Activated CD8-positive, alpha-beta T cell treated with anti-CD3 and anti-CD28 coated beads for 36 hours (primary cell): ENCODE results near the gene SYCN. TPM values are rescaled to one million over a fixed set of nuclear protein-coding genes. Genes with fewer than 3 reads are reported as not detected.
A peak's percentile ranks its signal among the peaks of the same experiment; 100 is the strongest.
"Not testable (repeated sequence)": the region's sequence is repeated elsewhere in the genome, so short reads cannot be mapped to it uniquely, and the experiment has no call there.

ENCODE experiments used
- ATAC-seq: fragments of 200-7000 bp; cut with Tn5 transposase; one replicate; pipeline ENCODE4 v1.10.0; 2021; ENCODE audit warnings: mild to moderate bottlenecking, moderate library complexity
- CTCF ChIA-PET: fragments of 350-600 bp; sonication (Branson Sonifier 250); formaldehyde crosslinking; loops from one replicate; lab custom pipeline; 2021; ENCODE audit warnings: antibody characterized with exemption; lab: Charles Lee
- POLR2A ChIA-PET: fragments of 350-600 bp; sonication (Branson Sonifier 250); formaldehyde crosslinking; loops from one replicate; lab custom pipeline; 2021; ENCODE audit warnings: antibody characterized with exemption; lab: Charles Lee
- DNase-seq: peaks from one replicate; pipeline ENCODE4 v3.0.0-alpha.2; 2020
- H3K27ac Mint-ChIP-seq: one replicate; pipeline ENCODE4 v1.8.0; 2021; ENCODE audit warnings: mild to moderate bottlenecking, mixed read lengths
- H3K27me3 Mint-ChIP-seq: one replicate; pipeline ENCODE4 v1.8.0; 2021; ENCODE audit warnings: mixed read lengths
- H3K36me3 Mint-ChIP-seq: one replicate; pipeline ENCODE4 v1.8.0; 2021; ENCODE audit warnings: low read depth, mixed read lengths
- H3K4me1 Mint-ChIP-seq: one replicate; pipeline ENCODE4 v1.8.0; 2021; ENCODE audit warnings: low read depth, mixed read lengths
- H3K4me3 Mint-ChIP-seq: one replicate; pipeline ENCODE4 v1.8.0; 2021; ENCODE audit warnings: mild to moderate bottlenecking, moderate library complexity, mixed read lengths
- H3K9me3 Mint-ChIP-seq: one replicate; pipeline ENCODE4 v1.8.0; 2021; ENCODE audit warnings: mixed read lengths
- CTCF ChIP-seq: fragments of 200-600 bp; IDR thresholded peaks from one replicate; pipeline ENCODE4 v1.8.0; 2022; ENCODE audit warnings: antibody characterized with exemption, mild to moderate bottlenecking
- intact Hi-C: fragments of 100-400 bp; cut with micrococcal nuclease; formaldehyde crosslinking; loops from one replicate; pipeline ENCODE4 v1.10.0; 2022
- total RNA-seq, 2 experiments: library from RNA; stranded (reverse); gene quantifications; one replicate each; pipeline ENCODE4 v1.2.3, GENCODE V29; 2021

SYCN gene
- total RNA-seq, 2 experiments from 2014 or later: not detected

GRCh38 chr19:39251081-39251480 lies 47.0 kb upstream of the SYCN start:
- no peaks in the 10 kb centered on the region for H3K9me3 Mint-ChIP-seq
- H3K27ac Mint-ChIP-seq: no peak overlapping the region
- no peaks in the 10 kb centered on the region for H3K36me3 Mint-ChIP-seq
- peaks cover 2% of the 10 kb centered on the region for H3K4me1 Mint-ChIP-seq
- no peak for ATAC-seq
- intact Hi-C loops: no loop called here
- ChIA-PET CTCF (no interaction called here), POLR2A (no interaction called here)
- no peak for DNase-seq
- H3K27me3 Mint-ChIP-seq: peaks cover 6% of the 10 kb centered on the region
- no peak overlapping the region for H3K4me3 Mint-ChIP-seq
- no peak for TF ChIP-seq CTCF

GRCh38 chr19:39248806-39249205 lies 44.7 kb upstream of the SYCN start, which contains the start of gene IFNL4:
TSS of gene IFNL4 (minus strand) at chr19:39248856.
- POLR2A ChIA-PET: no interaction called here
- intact Hi-C loops: no loop called here
- TF ChIP-seq CTCF: no peak
- Mint-ChIP-seq H3K9me3 (no peaks in the 10 kb centered on the region), H3K36me3 (no peaks in the 10 kb centered on the region), H3K4me1 (peaks cover 2% of the 10 kb centered on the region), H3K27ac (no peak within 1 kb of the TSS), H3K27me3 (peaks cover 6% of the 10 kb centered on the region), H3K4me3 (no peak within 1 kb of the TSS)
- ATAC-seq: no peak
- no peak for DNase-seq
- CTCF ChIA-PET: no interaction called here

- CTCF ChIA-PET: no interaction called here
- Mint-ChIP-seq H3K36me3 (no peaks in the 10 kb centered on the region), H3K27ac (no peak overlapping the region), H3K4me3 (no peak overlapping the region), H3K4me1 (peaks cover 2% of the 10 kb centered on the region), H3K9me3 (no peaks in the 10 kb centered on the region), H3K27me3 (peaks cover 6% of the 10 kb centered on the region)
- intact Hi-C loops: no loop called here
- POLR2A ChIA-PET: interaction anchor here (1.0 kb wide), 1 partner anchor 10 kb away, joined by 3 read pairs; no protein-coding TSS in a partner anchor
- ATAC-seq (peak; percentile 49), DNase-seq (no peak)
- TF ChIP-seq CTCF: no peak
These were observed 43.9 kb upstream of the SYCN start for GRCh38 chr19:39247701-39248664.

GRCh38 chr19:39246951-39247669 lies 43.0 kb upstream of the SYCN start:
- no peak overlapping the region for H3K27ac Mint-ChIP-seq
- CTCF ChIA-PET: no interaction called here
- peak; percentile 58 for DNase-seq

GRCh38 chr19:39245166-39245565 lies 41.1 kb upstream of the SYCN start:
- H3K27me3 Mint-ChIP-seq, CTCF ChIA-PET, H3K4me1 Mint-ChIP-seq, H3K9me3 Mint-ChIP-seq, intact Hi-C loops, H3K27ac Mint-ChIP-seq, H3K36me3 Mint-ChIP-seq, H3K4me3 Mint-ChIP-seq, POLR2A ChIA-PET, DNase-seq: not testable (repeated sequence)
- ATAC-seq: peak; percentile 63

More at GRCh38 chr19:39246951-39247669, 43.0 kb upstream of the SYCN start:
- no peaks in the 10 kb centered on the region for H3K9me3 Mint-ChIP-seq
- ATAC-seq: peak; percentile 82
- H3K27me3 Mint-ChIP-seq: peaks cover 6% of the 10 kb centered on the region
- intact Hi-C loops: no loop called here
- no peaks in the 10 kb centered on the region for H3K36me3 Mint-ChIP-seq
- POLR2A ChIA-PET: interaction anchor here (1.0 kb wide), 1 partner anchor 9 kb away, joined by 3 read pairs; no protein-coding TSS in a partner anchor
- TF ChIP-seq CTCF: no peak
- peak overlapping the region; percentile 58 for H3K4me3 Mint-ChIP-seq
- H3K4me1 Mint-ChIP-seq: peaks cover 2% of the 10 kb centered on the region

GRCh38 chr19:39244410-39245100 lies 40.5 kb upstream of the SYCN start, which contains the start of gene IFNL3:
TSS of gene IFNL3 (minus strand) at chr19:39245006. CDS start at chr19:39244967, 39 bp downstream.
- intact Hi-C loops, H3K9me3 Mint-ChIP-seq, ATAC-seq, H3K4me1 Mint-ChIP-seq, H3K27me3 Mint-ChIP-seq, DNase-seq, H3K27ac Mint-ChIP-seq, CTCF ChIA-PET, H3K36me3 Mint-ChIP-seq, H3K4me3 Mint-ChIP-seq, POLR2A ChIA-PET: not testable (repeated sequence)

GRCh38 chr19:39243741-39244140 lies 39.7 kb upstream of the SYCN start:
- H3K27me3 Mint-ChIP-seq, H3K4me1 Mint-ChIP-seq, H3K36me3 Mint-ChIP-seq, H3K9me3 Mint-ChIP-seq, H3K4me3 Mint-ChIP-seq, CTCF ChIA-PET, H3K27ac Mint-ChIP-seq, POLR2A ChIA-PET, ATAC-seq, DNase-seq, intact Hi-C loops: not testable (repeated sequence)
